Tibial artery (tissue), 4 donors: ENCODE measurements around the gene THBS1.

ENCODE experiments used
- DNase-seq, 2 donors: peaks; one replicate each; pipeline ENCODE4 v3.0.0-alpha.2; 2019
- H3K27ac ChIP-seq, 2 donors: fragments of 200-600 bp; sonication (generic) in 1 of 2; 1 replicate in 1 of 2; 2 replicates in 1 of 2; pipeline ENCODE4 v1.5.1; 2018 to 2019; ENCODE audit warnings: mild to moderate bottlenecking in 1 of 2
- H3K27me3 ChIP-seq, 2 donors: fragments of 200-600 bp; sonication (generic) in 1 of 2; one replicate each; pipeline versions ENCODE4 v1.5.1 to v1.6.0; 2016 to 2019
- H3K36me3 ChIP-seq, 3 donors: fragments of 200-600 bp; sonication (generic) in 2 of 3; one replicate each; pipeline ENCODE4 v1.5.1; 2016 to 2019; ENCODE audit warnings: mild to moderate bottlenecking in 2 of 3
- H3K4me1 ChIP-seq, 4 donors: fragments of 200-600 bp; sonication (generic) in 2 of 4; 1 replicate in 3 of 4; 2 replicates in 1 of 4; pipeline ENCODE4 v1.5.1; 2016 to 2019
- H3K4me3 ChIP-seq, 2 donors: fragments of 200-600 bp; sonication (generic) in 1 of 2; 1 replicate in 1 of 2; 2 replicates in 1 of 2; pipeline ENCODE4 v1.5.1; 2018 to 2019; ENCODE audit warnings: mild to moderate bottlenecking in 2 of 2
- H3K9me3 ChIP-seq, 3 donors: fragments of 200-600 bp; sonication (generic) in 1 of 3; one replicate each; pipeline ENCODE4 v1.5.1; 2016 to 2019
- CTCF ChIP-seq, 2 experiments: fragments of 200-600 bp in 1 of 2; fragments of 450-650 bp in 1 of 2; IDR thresholded peaks; one replicate each; pipeline ENCODE4 v1.5.1; 2017 to 2019; ENCODE audit warnings: antibody characterized with exemption in 2 of 2, mild to moderate bottlenecking in 1 of 2, moderate library complexity in 1 of 2
- intact Hi-C: fragments of 100-400 bp; cut with DNase I; formaldehyde crosslinking; loops from one replicate; pipeline ENCODE4 v1.15.0; 2023; ENCODE audit warnings: low total_unique reads

THBS1 gene

DNA sequence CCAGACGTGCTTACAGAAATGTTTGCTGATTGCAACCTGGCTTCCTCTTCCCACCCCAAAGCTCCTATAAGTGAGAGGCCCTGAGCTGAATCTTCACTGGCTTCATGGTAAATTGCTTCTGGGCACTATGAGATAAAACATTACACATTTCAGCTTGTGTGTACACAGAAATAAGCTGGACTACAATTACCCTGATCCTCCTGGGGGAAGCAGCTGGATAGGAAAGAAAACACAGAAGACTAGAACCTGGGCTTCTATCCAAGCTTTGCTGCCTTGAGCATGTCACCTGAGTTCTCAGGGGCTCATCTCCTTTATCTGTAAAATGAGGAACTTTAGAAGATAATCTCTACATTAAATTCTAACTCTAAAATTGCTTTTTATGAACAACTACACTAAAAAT lies 40.3 kb downstream of the THBS1 start:
- H3K4me3 ChIP-seq = no peak overlapping the region
- DNase-seq = no peak
- H3K9me3 ChIP-seq = no peaks in the 10 kb centered on the region
- no peak for TF ChIP-seq CTCF (IDR thresholded peaks at IDR 0.05)
- H3K36me3 ChIP-seq = no peaks in the 10 kb centered on the region
- H3K27ac ChIP-seq = no peak overlapping the region
- no peaks in the 10 kb centered on the region for H3K27me3 ChIP-seq
- H3K4me1 ChIP-seq = peaks cover 5 to 19% (median 15%) of the 10 kb centered on the region in 4 donors
- intact Hi-C loops = no loop called here

DNA sequence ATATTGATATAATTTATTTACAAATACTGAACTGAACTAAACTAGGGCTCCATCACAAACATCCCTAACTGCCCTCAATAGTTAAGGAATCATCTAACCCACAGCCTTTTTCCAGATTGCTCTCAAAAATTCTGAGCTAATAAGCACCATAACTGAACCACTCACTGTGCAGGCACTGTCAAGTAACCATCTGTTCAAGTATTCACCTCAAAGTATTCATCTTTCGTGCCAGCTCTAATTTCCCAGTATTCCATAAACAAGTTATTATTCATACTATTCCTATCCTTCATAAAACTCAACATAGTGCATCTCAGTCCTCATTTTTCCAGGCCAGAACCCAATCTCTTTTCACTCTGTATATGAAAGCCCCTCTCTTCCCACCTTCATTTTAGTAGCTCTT lies 41.1 kb downstream of the THBS1 start:
- intact Hi-C loops = no loop called here
- Histone ChIP-seq H3K27ac (no peak overlapping the region), H3K4me1 (peaks cover 5 to 19% (median 15%) of the 10 kb centered on the region in 4 donors), H3K27me3 (no peaks in the 10 kb centered on the region), H3K9me3 (no peaks in the 10 kb centered on the region), H3K4me3 (no peak overlapping the region), H3K36me3 (no peaks in the 10 kb centered on the region)
- TF ChIP-seq CTCF (IDR thresholded peaks at IDR 0.05) = no peak
- DNase-seq = no peak

- no peak overlapping the region for H3K4me3 ChIP-seq
- no peaks in the 10 kb centered on the region for H3K36me3 ChIP-seq
- H3K9me3 ChIP-seq = no peaks in the 10 kb centered on the region
- H3K4me1 ChIP-seq = peaks cover 5 to 22% (median 14%) of the 10 kb centered on the region in 4 donors
- no peak overlapping the region for H3K27ac ChIP-seq
- TF ChIP-seq CTCF (IDR thresholded peaks at IDR 0.05) = no peak
- intact Hi-C loops = no loop called here
- no peaks in the 10 kb centered on the region for H3K27me3 ChIP-seq
- DNase-seq = no peak
Observed at GRCh38 chr15:39622660-39623516, 42.0 kb downstream of the THBS1 start.

DNA sequence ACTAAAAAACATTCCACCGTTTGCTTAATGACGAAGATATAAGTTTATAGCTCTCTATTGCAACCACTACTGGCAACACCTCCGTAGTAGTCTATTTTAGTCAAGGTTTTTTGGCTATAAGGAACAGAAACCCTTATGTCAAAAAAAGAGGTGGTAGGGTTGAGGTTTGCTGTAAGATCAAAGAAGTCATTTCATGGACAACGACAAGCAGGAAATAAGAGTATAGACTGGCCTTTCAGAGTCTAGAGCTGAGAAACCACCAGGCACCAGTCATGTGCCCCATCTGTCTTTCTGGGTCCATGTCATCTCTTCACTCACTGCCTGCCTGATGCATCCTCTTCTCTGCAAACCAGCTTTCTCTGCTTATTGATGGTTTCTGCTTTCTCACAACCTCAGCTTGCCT lies 42.7 kb downstream of the THBS1 start:
- Histone ChIP-seq H3K27ac (no peak overlapping the region), H3K27me3 (no peaks in the 10 kb centered on the region), H3K36me3 (no peaks in the 10 kb centered on the region), H3K4me1 (peaks cover 5 to 29% (median 15%) of the 10 kb centered on the region in 4 donors), H3K4me3 (no peak overlapping the region), H3K9me3 (no peaks in the 10 kb centered on the region)
- TF ChIP-seq CTCF (IDR thresholded peaks at IDR 0.05) = no peak
- intact Hi-C loops = no loop called here
- DNase-seq = no peak

GRCh38 chr15:39624806-39625205 lies 43.9 kb downstream of the THBS1 start:
- no peaks in the 10 kb centered on the region for H3K36me3 ChIP-seq
- H3K9me3 ChIP-seq = no peaks in the 10 kb centered on the region
- H3K27ac ChIP-seq = peak overlapping the region; percentile 54 to 58
- intact Hi-C loops = no loop called here
- H3K4me1 ChIP-seq = peaks cover 5 to 35% (median 17%) of the 10 kb centered on the region in 4 donors
- peak; percentile 73 to 82 for DNase-seq
- TF ChIP-seq CTCF (IDR thresholded peaks at IDR 0.05) = peak in 1 of 2 experiments; percentile 14
- H3K4me3 ChIP-seq = no peak overlapping the region
- H3K27me3 ChIP-seq = no peaks in the 10 kb centered on the region
